GM10248 (cell line): ENCODE measurements around the gene TDRD10.
A peak's percentile ranks its signal among the peaks of the same experiment; 100 is the strongest.

Experiments
- CTCF ChIA-PET: fragments of 300-600 bp; sonication (Branson Sonifier 250); formaldehyde crosslinking; extraction: SDS; loops from one replicate; lab custom pipeline; 2021; ENCODE audit warnings: antibody characterized with exemption; lab: Yijun Ruan, JAX
- POLR2A ChIA-PET: fragments of 350-650 bp; sonication (Branson Sonifier 250); formaldehyde crosslinking; extraction: SDS; loops from one replicate; lab custom pipeline; 2020; ENCODE audit warnings: antibody characterized with exemption; lab: Yijun Ruan, JAX
- DNase-seq: peaks from one replicate; pipeline ENCODE4 v3.0.0; 2012; ENCODE audit errors: extremely low spot score
- TF ChIP-seq, protein P1 (sequence below): IDR thresholded peaks from 2 replicates; pipeline ENCODE4 v1.5.1; 2012; ENCODE audit warnings: mild to moderate bottlenecking, low read depth; ENCODE audit errors: extremely low read depth, missing control alignments, control extremely low read depth

TDRD10 gene

DNA sequence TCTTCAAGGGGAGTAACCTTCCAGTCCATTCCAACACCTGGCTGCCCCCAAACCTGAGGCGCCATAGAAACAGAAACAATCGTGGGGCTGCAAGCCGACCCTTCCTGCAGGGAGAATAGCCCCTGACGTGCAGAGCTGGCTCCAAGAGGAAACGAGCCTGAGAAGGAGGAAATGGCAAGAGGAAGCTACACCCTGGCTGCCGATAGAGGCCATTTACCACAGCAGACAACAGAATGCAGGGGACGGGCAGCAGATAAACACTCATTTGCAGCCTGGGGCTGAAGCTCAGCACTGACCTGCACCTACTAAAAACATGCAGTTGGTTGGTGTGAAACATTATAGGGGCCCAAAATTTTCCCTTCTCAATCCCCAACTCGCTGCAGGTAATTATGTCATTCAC lies 8.7 kb upstream of the TDRD10 start:
- ChIA-PET CTCF (interaction anchor here (1.0 to 7.3 kb wide), 4 partner anchors 13 to 53 kb away, joined by 3 to 65 read pairs (median 14); no protein-coding TSS in a partner anchor), POLR2A (no interaction called here)
- TF ChIP-seq, protein P1, sequence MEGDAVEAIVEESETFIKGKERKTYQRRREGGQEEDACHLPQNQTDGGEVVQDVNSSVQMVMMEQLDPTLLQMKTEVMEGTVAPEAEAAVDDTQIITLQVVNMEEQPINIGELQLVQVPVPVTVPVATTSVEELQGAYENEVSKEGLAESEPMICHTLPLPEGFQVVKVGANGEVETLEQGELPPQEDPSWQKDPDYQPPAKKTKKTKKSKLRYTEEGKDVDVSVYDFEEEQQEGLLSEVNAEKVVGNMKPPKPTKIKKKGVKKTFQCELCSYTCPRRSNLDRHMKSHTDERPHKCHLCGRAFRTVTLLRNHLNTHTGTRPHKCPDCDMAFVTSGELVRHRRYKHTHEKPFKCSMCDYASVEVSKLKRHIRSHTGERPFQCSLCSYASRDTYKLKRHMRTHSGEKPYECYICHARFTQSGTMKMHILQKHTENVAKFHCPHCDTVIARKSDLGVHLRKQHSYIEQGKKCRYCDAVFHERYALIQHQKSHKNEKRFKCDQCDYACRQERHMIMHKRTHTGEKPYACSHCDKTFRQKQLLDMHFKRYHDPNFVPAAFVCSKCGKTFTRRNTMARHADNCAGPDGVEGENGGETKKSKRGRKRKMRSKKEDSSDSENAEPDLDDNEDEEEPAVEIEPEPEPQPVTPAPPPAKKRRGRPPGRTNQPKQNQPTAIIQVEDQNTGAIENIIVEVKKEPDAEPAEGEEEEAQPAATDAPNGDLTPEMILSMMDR = no peak
- no peak for DNase-seq

DNA sequence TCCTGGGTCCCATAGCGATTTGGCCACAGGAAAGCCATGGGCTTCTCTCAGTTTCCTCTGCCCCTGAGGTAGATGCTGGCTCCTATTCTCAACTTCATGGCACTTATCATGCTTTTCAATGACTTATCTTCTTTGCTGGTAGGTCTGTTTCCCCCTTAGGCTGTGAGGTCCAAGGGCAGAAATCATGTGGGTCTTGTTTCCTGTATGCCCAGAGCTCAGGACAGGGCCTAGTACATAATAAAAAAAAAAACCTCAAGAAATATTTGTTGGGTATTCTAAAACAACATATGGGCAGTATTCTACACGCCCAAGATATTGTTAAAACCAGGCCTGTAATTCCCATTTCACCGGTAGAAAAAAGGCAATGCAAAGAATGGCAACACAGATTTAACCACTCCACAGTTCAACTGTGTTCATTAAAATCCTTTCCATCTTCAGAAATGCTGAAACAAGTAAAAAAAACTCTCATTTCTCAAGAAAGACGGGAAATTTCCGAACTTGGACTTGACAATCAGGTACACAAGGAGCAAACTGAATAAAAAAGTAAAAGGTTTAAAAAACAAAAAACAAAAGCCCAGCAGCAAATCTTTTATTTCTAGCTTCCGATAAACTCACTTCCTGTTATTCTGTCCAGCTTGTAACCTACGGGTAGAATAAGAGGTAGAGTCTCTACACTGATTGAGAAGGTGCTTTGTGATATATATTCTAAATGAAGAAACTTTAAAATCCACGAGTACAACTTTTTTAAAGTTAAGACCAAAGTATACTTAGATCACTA lies 6.3 kb upstream of the TDRD10 start:
- DNase-seq = no peak
- CTCF ChIA-PET = interaction anchor here (0.6 to 7.3 kb wide), 5 partner anchors 9 to 161 kb away, joined by 3 to 65 read pairs (median 3); no protein-coding TSS in a partner anchor
- POLR2A ChIA-PET = no interaction called here
- TF ChIP-seq, protein P1 = no peak

DNA sequence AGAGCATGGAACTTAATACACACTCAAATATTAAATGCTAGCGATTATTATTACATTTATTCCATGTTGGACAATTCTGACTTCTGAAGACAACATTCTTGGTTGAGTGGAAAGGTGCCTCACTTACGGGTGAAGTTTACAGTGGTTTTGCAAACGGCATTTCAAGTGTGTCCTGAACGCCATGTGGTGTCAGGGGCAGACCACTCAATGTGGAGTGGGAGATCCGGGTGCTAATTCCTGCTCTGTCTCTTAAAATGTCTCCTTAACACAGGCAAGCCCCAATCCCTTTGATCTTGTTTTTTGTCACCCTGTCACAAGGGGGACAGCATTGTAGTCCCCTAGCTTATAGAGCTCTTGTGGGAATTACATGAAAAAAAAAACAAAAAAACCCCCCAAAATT lies 5.6 kb upstream of the TDRD10 start:
- no peak for DNase-seq
- TF ChIP-seq, protein P1 = no peak
- CTCF ChIA-PET = interaction anchor here (1.4 to 7.3 kb wide), 4 partner anchors 10 to 50 kb away, joined by 3 to 65 read pairs (median 10); no protein-coding TSS in a partner anchor
- POLR2A ChIA-PET = no interaction called here

DNA sequence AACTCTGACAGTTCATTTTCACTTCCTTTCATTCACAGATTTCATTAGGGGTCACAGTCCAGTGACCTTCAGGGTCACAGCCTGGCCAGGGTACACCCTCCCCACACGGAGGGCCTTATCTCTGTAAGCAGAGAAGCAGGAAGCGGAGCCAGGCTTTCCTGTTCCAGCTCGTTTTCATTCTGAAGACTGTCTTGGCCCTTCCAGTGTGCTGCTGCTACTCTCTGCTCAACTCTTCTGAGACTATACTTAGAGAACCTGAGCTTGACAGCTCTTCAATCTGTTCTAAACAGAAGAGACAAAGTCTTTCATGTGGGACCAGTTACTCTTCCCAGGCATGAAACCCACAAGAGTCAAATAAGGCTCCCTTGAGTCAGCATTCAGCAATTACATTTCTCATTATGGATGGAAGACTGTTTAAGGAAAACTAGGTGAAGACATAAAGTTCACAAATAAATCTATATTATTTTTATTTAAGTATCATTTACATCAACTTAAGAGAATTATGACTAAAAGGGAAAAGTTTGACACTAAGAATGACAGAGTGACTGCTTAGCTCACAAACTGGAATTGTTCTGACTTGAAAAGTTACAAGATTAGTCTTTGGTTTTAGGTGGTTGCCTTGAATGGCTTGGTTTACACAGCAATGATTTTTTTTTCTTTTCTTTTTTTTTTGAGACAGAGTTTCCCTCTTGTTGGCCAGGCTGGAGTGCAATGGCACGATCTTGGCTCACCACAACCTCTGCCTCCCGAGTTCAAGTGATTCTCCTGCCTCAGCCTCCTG lies 4.8 kb upstream of the TDRD10 start:
- POLR2A ChIA-PET = no interaction called here
- DNase-seq = peak; percentile 52
- TF ChIP-seq, protein P1 = no peak
- CTCF ChIA-PET = interaction anchor here (0.7 to 7.3 kb wide), 4 partner anchors 11 to 81 kb away, joined by 3 to 65 read pairs (median 10); no protein-coding TSS in a partner anchor

DNA sequence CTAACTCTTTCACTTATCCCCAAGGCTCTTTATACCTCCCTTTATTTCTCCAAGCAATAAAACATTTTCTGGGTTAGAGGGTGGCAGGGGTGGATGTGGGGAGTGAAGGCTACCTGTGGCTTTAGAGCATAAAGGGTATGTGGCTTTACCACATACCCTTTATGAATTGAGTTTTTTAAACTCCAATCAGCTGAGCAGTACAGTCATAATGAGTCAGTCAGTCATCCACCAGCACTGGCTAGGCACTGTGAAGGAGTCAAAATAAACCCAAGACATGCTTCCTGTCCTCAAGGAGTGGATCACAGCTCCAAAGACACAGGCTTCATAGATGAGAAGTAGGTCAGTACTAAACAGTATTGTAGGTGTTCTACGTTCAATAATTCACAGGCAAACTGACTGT lies 2.6 kb upstream of the TDRD10 start:
- ChIA-PET CTCF (interaction anchor here (1.2 to 2.9 kb wide), 3 partner anchors 19 to 46 kb away, joined by 3 to 17 read pairs (median 3); no protein-coding TSS in a partner anchor), POLR2A (no interaction called here)
- DNase-seq = no peak
- TF ChIP-seq, protein P1 = no peak

DNA sequence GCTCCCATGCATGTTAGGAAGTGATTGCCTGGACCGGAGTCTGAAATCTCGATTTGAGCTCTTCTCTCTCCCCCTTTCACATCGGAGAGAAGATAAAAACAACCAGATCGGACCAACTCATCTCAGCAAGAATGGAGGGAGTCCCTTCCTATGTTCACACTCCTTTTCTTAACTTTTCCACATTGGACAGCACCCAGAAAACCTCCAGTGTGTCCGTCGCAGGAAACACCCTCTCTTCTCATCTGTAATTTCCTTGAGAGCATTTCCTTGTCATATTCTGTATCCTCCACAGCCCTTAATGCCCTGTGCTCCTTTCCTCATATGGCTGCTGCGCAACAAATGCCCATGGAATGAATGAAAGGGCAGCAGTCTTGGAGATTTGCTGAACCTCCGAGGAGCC lies 1.5 kb upstream of the TDRD10 start:
- ChIA-PET POLR2A (no interaction called here), CTCF (interaction anchor here (0.8 to 2.9 kb wide), 5 partner anchors 20 to 494 kb away, joined by 3 to 17 read pairs (median 3); no protein-coding TSS in a partner anchor)
- TF ChIP-seq, protein P1 = no peak

More for the DNA sequence above, 1.5 kb upstream of the TDRD10 start:
- no peak for DNase-seq
